HG03039 (cell line): ENCODE data around the gene ULK2.
"Not testable (repeated sequence)": the region's sequence is repeated elsewhere in the genome, so short reads cannot be mapped to it uniquely, and the experiment has no call there.

Experiments
- ATAC-seq: cut with Tn5 transposase; IDR thresholded peaks from one replicate; pipeline ENCODE4 v1.9.1; 2021; ENCODE audit warnings: mild to moderate bottlenecking, moderate library complexity; ENCODE audit not compliant: unreplicated experiment

The ULK2 gene

GRCh38 chr17:19867079-19867328, 732 bp downstream of the ULK2 start:
- ATAC-seq: peak; percentile 49

DNA sequence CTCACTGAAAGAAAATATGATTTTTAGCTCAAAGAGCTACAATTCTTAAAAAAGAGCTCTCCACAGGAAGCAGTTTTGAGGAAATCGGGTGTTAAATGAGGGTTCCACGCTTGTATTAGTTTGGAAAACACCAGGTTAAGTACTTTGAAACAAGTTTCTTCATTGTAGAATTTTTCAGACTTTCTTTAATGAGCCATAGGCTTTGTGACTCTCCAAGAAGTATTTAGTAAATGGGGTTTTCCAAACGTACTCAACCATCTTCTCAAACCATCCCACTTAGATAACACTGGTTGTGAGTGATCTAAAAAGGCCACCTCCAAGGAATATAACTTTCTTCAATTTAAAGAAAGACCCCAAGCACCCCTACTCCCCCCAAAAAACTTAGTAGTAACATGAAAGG, 2.7 kb downstream of the ULK2 start:
- ATAC-seq: no peak

- ATAC-seq: not testable (repeated sequence)
Observed at GRCh38 chr17:19860647-19861177, 7.0 kb downstream of the ULK2 start.

DNA sequence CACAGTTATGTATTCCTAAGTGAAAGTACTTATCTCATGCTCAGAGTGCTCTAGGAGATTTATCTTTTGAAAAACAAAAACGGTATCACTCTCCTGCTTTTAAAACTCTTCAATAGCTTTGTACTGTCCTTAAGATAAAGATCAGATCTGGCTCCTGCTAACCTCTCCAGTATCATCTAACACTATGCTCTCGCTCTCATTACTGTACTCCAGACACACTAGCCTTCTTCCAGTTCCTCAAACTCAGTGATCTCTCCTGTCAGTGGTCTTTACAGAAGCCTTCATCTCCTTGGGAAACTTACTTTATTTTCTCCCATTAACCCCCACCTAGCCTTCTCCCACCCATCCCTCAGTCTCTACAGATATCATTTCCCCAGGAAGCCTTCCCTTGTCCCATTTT, 10.1 kb downstream of the ULK2 start:
- no peak for ATAC-seq

- no peak for ATAC-seq
Observed at GRCh38 chr17:19833914-19834313, 33.8 kb downstream of the ULK2 start.

DNA sequence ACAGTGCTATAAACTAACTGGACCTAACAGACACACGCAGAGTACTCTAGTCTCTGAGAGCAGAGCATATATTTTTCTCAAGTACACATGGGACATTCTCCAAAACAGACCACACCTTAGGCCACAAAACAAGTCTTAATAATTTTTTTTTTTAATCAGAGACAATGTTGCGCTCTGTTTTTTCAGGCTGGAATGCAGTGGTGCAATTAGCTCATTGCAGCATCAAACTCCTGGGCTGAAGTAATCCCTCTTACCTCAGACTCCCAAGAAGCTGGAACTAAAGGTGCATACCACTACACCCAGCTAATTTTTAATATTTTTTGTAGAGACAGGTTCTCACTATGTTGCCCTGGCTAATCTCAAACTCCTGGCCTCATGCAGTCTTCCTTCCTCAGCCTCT, 37.7 kb downstream of the ULK2 start:
- ATAC-seq: no peak

DNA sequence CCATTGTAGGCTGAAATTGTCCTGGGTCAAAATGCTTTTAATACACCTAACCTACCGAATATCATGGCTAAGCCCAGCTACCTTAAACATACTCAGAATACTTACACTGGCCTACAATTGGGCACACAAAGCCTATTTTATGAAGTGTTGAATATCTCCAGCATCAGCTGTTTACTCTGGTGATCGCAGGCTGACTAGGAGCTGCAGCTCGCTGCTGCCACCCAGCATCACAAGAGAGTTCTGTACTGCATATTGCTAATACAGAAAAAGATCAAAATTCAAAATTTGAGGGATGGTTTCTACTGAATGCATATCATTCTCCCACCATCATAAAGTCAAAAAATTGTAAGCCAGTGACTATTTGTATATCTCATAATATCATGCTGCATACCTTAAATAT, 55.3 kb downstream of the ULK2 start:
- no peak for ATAC-seq

DNA sequence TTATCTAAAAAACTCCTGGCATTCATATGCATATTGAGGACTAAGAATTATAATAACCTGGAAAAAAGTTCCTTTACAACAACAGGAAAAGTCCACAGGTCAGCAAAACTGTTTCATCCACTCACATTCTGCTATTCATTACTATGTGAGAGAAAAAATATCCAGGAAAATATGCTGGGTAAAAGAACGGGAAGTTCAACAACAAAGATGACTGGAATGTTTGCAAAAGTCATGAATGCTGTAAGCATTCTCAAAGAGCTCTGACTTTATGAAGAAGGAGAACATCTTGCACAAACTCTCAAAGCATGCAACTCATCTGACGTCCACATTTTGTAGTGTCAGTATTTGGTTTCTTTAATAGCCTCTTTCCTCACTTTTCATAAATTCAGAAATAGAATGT, 62.7 kb downstream of the ULK2 start:
- ATAC-seq: no peak

DNA sequence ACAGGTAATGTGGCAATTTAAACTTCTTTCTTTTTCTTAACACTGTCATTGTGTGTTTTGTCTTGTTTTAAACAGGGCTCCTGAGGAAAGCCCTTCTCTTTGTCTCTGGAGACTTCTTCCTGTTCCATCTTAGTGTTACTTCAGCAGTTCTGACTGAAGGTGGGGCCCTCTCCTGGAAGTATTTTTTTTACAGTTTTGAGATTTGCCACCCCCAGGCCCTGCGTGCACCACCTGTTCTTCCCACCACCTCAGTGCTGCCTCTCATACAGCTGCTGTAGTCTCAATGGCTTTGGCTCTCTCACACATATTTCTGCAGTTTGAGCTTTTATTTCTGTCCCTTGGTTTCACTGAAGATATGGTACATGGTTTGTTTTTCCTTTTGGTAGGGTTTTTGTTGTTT, 67.2 kb downstream of the ULK2 start:
- ATAC-seq: no peak

DNA sequence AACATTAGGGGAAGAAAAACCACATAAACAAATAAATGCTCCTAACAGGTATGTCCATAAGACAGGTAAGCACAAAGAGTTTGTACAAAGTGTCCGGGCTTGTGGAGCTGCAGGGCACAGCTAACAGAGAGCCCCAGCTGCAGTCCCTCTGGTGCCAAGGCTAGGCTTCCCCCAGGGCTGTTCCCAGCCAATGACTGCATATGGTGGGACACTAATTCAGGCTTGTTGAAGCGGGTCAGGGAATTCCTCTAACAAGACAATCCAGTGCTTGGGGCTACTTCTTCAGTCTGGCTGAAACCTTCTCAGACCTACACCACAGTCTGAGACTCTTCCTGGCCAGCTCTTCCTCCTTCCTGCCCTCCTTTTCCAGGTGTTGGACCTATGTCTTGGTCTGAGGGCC, 67.9 kb downstream of the ULK2 start:
- ATAC-seq: no peak

- ATAC-seq: no peak
Observed at GRCh38 chr17:19796457-19796856, 71.3 kb downstream of the ULK2 start.

DNA sequence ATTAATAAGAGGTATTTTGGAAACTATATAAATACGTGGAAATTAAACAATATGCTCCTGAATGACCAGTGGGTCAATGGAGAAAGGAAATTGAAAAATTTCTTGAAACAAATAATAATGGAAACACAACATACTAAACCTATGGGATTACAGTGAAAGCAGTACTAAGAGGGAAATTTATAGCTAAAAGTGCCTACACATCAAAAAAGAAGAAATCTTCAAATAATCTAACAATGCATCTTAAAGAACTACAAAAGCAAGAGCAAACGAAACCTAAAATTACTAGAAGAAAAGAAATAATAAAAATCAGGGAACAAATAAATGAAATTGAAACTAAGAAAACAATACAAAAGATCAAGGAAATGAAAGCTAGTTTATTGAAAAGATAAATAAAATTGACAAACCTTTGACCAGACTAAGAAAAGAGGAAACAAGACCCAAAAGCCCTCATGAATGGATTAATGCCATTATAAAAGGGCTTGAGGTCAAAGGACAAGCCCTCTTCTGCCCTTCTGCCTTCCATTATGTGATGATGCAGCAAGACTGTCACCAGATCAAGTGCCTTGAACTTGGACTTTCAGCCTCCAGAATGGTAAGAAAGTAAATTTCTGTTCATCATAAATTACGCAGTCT, 75.7 kb downstream of the ULK2 start:
- ATAC-seq: no peak

GRCh38 chr17:19787733-19788357, 79.9 kb downstream of the ULK2 start:
- ATAC-seq: no peak

GRCh38 chr17:19785854-19786253, 81.9 kb downstream of the ULK2 start:
- no peak for ATAC-seq

- no peak for ATAC-seq
Observed at GRCh38 chr17:19781488-19782458, 86.0 kb downstream of the ULK2 start.

DNA sequence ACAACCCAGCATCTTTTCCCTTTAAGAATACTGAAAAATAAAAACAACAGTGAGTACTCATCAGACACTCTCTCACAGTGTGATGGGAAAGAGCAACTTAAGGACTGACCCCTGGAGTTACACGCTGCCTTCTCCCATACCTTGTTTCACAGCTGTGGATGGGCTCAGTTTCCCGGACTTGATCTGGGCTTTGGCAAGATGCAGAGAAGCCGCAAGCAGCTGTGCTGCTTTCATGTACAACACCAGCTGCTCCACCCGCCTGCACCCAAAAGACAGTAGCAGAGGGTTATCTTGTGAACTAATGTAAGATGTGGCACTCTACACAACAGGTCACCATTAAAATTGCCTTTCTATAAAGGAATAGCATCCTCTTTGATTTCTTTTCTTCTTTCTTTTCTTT, 86.9 kb downstream of the ULK2 start:
- ATAC-seq: no peak

- no peak for ATAC-seq
Observed at GRCh38 chr17:19773534-19773933, 94.2 kb downstream of the ULK2 start.

DNA sequence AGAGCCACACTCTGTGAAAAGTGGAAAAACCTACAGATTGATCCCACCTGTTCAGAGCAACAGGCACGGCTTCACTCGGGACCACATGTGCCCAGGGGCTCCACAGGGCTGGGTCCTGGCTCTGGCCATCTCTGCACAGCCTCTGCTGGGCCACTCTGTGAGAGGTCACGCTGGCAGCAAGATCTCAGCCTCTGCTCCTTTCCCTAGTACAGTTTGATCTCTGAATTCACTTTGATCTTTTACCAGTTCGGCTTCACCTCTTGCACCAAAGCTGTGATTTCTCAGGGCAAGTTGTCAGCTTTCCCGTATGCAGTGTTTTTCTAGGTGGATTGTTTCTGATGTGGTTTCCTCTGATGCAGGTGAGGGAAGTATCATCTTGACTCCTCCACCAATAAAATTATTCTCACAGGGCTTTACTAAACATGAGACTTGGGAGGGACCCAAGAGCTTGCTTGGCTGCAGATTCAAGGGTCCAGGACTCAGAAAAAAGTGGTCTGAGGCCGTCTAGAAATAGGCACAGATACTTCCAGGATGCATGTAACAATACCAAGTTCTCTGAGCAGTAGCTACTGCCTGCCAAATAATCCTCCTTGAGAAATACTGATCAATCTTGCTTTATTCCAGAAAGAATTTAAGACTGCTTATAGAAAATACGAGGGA, 95.6 kb downstream of the ULK2 start:
- ATAC-seq: no peak

GRCh38 chr17:19770985-19771735, 96.6 kb downstream of the ULK2 start:
- no peak for ATAC-seq

DNA sequence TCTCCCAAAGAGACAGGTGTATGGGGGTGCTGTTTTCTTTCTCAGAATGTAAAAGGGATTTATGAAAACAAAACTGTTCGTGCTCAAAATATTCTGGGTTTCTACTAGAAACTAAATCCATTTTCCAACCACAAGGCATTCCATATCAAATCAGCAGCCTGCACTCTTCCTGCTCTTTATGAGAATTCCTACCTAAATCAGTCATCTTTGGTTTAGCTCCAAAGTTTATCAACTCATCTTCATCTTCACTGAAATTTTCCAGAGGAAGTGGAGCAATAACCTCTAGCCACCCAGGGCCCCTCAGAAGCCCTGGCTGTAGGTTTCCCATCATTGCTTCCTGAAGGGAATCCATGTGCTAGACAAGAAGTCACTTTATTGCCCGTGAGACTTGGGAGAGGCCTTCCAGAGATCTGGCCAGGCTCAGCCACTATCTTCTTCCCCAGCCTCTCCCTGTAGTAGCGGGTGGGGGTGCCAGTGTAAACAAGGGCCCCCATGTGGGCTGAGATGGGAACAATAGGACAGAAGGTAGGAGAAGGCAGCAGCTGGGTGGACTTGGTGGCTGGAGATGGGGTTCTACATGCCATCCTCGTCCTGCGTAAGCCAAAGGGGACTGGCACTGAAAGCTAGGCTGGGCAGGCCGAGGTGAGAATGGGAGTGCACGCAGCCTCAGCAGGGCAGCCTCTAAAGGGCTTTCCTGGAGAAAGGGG, 97.6 kb downstream of the ULK2 start:
- no peak for ATAC-seq
